Stimulated activated CD4-positive, alpha-beta T cell treated with anti-CD3 and anti-CD28 coated beads, Interleukin-1b, Interleukin-23, amount 100 ng/mL, for 1 hour (primary cell): ENCODE measurements around the gene UGT1A3.
"Not testable (repeated sequence)": the region's sequence is repeated elsewhere in the genome, so short reads cannot be mapped to it uniquely, and the experiment has no call there.

Experiments used
- DNase-seq, 2 donors: peaks; one replicate each; pipeline ENCODE4 v3.0.0-alpha.2; 2020; ENCODE audit warnings: low read depth in 2 of 2

UGT1A3 gene

DNA sequence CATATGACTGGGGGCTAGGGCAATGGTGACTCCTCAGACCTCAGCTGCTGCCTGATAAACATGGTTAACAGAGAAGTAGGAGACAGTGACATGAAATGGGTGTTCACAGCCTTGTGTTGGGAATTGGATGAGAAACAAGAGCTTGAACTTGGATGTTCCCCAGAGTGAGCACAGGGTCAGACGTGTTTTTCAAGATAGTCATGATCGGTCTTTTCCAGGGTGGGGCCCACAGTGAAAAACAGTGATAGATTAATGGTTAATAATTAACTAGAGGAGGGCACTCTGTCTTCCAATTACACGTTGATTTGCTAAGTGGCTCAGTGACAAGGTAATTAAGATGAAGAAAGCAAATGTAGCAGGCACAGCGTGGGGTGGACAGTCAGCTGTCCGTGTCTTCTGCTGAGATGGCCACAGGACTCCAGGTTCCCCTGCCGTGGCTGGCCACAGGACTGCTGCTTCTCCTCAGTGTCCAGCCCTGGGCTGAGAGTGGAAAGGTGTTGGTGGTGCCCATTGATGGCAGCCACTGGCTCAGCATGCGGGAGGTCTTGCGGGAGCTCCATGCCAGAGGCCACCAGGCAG is at the start of gene UGT1A3:
Gene UGT1A3 (plus strand): TSS at position 320 of the 579 bp plus-strand sequence. CDS start 85 bp downstream, at position 405.
- DNase-seq: no peak

DNA sequence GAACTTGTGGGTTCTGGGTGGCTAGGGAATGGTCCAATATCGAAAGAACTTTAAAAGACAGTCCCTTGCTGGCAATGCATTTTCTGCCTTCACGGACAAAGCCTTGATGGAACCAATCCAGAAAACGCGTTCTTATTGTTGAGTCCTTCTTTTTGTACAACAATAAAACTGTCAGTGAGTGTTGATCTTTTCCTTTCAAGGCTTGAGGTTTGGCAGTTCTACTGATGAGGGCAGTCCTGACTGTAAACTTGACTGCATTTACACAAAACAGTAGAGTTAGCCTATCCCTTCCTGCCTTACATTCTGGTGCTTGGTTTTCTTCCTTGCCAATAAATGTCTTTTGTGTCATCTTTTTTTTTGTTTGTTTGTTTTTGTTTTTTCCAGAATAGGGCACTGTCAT is 49.6 kb upstream of the UGT1A3 start:
- no peak for DNase-seq

DNA sequence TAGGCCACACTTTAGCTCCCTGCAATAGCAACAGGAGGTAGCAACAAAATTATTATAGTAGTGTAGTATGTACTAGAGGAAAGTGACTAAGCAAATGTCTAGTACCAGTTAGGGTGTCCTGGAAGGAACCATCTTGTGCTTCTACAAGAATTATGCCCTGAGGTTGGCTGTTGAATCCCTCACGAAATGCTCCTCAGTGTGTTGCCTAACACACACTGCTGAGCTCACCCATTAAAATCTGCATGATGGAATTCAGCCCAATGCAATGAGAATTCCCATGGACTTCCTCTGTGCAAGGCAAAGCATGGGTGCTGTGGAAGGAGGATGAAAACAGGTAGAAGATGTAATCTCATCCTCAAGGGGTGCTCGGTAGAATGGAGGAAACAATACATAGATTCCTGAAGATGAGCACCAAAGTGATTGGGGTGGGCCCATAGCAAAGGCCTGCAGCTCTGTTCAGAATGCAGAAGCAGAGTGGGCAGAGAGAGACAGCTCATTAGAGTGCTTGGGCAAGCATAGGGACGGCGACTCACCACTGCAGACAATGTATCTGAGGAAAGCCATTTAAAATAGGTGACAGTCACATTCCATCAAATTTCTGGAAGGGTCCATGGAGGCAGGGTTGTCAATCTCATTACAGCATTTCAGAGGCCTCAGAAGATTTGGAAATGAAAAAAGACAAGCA is 48.3 kb upstream of the UGT1A3 start:
- no peak for DNase-seq

DNA sequence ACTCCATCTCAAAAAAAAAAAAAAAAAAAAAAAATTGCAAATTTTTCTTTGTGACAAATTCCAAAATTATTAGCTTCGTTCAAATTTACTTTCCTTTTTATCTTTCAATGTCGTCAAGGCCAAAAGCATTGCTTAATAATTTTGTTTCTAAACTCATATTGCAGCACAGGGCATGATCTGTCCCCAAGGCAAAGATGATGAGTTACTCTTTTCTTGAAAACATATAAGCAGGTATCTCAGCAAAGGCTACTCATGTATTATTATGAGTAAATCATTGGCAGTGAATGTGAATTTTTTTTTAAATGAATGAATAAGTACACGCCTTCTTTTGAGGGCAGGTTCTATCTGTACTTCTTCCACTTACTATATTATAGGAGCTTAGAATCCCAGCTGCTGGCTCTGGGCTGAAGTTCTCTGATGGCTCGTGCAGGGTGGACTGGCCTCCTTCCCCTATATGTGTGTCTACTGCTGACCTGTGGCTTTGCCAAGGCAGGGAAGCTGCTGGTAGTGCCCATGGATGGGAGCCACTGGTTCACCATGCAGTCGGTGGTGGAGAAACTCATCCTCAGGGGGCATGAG is 47.2 kb upstream of the UGT1A3 start, which contains the start of gene UGT1A7:
Gene UGT1A7 (plus strand): TSS at position 381 of the 579 bp plus-strand sequence. CDS start 37 bp downstream, at position 418.
- DNase-seq: no peak

DNA sequence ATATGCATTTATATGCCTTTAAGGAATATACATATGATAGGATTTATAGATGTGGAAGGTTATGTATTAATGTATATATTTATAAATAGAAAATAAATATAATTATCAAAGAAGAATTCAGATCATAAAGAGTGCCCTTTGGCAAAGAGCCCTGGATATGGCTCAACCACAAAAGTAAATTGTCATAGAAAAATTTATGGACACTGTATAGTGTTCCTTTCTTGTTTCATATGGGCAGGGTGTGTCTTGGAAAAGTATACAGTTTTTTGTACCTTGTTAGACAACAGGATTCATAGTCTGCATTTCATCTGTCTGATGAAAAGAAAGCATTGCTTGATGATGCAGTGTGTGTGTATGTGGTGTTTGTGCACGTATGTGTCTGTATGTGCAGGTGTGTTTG is 44.2 kb upstream of the UGT1A3 start:
- no peak for DNase-seq

DNA sequence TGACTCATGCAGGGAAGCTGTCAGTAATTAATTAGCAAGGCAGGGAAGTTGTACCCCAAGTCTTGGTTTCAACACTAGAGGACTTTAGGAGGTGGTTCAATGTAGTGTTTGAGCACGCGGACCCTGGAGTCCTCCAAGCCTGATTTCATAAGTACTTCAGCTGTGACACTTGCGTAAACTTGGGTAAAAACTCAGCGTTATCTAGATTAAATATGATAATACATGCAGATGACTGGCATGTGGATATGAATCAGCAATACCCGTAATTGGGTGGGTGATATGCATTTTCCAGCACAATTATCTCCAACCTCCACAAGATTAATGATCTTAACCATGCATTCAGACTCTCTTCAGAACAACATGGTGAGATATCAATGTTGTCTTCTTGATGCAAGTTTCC is 41.9 kb upstream of the UGT1A3 start:
- DNase-seq: no peak

DNA sequence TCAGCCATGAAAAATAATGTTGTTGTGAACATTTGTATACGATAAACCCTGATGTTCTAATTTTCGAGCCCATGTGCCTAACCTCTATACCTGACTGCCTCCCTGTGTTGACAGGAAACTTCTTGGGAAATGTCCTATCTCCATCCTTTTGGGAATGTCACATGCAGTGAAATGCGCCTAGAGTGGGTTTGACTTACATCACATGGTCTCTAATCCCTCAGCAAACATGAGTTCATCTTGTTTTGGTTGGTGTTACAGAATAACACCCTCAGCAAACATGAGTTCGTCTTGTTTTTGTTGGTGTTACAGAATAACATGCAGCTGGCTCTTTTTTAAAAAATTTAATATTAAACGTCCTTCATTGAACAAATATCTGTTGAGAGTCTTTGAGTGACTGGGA is 40.5 kb upstream of the UGT1A3 start:
- DNase-seq: no peak

DNA sequence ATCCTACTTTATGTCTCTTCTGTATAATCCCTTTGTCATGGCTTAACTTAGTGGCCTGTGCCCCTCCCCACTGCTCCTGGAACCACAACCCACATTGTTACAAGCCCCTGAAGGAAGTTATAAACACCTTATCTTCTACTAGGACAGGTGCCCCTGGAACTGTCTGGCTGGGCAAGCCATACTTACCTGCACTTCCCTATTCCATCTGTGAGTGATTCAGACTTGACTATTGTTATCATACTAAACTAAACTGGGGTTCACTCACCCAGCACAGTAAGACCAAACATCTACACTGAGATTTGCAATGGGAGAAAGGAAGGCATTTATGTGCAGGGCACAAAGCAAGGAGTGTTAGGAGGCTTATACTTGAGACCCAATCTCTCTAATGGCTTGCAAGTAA is 39.8 kb upstream of the UGT1A3 start:
- no peak for DNase-seq

DNA sequence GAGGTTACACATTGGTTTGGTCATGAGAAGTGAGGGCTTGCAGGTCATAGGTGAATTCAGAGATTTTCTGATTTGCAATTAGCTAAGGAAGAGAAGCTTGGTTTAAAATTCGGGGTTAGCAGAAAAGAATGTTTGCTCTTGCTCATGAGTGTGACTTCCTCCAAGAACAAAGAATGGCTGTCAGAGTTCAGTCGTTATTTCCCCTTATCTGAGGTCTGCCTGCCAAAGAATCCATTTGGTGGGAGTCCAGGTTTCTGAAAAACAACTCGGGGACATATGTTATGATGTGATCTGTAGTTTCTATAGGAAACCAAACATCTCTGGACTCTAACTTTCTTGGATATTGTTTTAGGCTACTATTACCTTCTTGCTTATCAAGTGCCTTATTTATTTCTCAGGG is 39.3 kb upstream of the UGT1A3 start:
- DNase-seq: no peak

DNA sequence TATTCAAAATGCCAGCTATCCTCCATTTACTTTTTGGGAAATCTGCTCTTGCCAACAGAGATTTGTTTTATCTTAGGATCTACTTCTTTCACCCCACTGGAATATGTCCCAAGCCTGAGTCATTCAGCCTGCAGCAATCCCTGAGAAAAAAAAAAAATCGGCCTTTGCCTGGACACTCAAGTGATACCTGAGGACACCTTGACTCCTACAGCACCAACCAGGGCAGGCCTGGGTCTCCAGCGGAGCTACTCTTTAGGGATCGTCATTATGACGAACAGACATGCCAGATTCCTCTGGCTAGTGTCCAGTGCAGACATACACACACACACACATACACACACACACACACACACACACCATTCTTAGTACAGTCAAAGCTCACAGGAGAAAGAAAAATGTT is 38.4 kb upstream of the UGT1A3 start:
- no peak for DNase-seq

DNA sequence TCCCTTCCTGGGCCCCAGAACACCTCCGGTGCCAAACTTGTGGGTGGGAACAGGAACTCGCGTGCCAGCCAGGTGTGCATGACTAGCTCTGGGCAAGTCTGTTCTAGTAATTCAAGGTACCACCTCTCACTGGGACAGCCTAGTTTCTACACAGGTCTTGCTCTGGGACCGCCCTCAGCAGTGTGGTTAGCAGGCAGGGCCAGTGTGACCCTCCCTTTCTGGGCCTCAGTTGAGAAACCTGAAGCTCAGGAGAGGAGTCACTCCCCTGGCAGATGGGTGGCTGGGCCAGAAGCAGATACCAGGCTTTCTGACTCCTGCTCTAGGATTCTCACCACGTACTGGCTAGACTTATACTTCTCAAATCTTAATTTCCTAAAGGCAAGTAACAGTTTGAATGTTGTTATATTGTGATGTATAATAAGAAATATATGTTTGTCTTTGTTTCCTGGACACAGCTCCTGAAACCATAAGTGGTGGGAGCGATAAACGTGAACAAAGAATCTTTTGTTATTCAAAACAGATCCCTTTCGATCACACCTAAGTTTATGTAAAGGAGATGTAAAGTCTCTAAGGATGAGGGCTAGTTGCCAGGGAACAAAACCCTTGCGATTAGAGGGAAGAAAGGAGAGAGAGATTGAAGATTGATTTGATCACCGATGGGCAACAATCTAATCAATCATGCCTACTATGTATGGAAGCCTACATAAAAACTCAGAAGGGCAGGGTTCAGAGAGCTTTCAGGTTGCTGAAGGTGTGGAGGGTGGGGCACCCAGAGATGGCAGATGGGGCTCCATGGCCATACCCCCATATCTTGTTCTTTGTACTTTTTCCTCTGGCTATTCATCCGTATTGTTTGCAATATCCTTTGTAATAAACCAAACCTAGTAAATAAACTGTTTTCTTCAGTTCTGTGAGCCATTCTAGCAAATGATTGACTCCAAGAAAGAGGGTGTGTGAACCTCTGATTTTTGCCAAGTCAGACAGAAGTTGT is 37.1 kb upstream of the UGT1A3 start:
- DNase-seq: no peak

DNA sequence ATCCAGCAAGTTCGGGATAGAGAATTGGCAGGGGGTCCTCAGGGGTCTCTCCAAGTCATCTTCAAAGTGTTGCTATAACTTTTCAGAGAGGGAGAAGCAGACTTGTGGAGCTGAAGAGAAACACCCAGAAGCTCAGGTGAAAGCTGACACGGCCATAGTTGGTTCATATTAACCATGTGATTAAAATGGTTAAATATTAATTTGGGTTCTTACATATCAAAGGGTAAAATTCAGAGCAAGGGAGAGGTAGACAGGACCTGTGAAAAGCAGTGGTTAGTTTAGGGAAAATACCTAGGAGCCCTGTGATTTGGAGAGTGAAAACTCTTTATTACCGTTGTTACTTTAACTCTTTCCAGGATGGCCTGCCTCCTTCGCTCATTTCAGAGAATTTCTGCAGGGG is 36.2 kb upstream of the UGT1A3 start, which contains the start of gene UGT1A6:
Gene UGT1A6 (plus strand): TSS at position 243 of the 400 bp plus-strand sequence. CDS start 115 bp downstream, at position 358.
- DNase-seq: no peak

DNA sequence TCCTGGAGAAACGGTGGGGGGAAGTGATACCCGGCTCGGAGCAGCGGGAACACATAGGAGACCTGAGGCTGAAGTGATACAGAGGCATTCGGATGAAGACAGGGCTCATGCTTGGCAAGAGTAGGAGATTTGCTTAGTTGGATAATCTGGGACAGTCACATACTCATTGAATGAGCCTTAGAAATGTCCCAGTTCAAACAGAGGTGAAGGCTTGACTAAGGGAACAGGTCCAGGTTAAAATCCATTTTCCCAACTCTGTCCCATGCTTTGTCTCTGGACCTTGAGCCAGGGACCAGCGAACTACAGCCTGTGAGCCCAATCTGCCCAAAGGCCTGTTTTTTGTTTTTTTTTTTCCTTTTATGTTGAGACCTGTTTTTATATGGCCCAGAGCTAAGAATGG is 34.9 kb upstream of the UGT1A3 start:
- DNase-seq: no peak

DNA sequence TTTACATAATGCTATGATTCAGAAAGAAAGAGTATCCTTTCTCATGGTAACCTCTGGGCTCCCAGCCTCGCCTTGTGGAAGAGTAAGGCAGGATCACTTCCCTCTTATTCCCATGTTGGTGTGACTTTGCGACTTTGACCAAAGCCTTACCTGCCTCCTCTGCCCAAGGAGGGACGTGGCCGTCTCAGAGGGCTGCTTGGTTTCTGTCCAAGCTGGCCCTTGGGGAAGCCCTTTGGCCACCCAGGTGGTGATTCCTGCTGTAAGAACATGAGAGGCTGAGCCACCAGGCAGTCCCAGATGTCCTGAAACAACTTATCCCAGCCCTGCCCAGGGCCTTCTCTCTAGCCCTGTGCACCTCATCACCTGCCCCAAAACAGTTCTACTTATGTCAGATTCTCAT is 30.1 kb upstream of the UGT1A3 start:
- no peak for DNase-seq

DNA sequence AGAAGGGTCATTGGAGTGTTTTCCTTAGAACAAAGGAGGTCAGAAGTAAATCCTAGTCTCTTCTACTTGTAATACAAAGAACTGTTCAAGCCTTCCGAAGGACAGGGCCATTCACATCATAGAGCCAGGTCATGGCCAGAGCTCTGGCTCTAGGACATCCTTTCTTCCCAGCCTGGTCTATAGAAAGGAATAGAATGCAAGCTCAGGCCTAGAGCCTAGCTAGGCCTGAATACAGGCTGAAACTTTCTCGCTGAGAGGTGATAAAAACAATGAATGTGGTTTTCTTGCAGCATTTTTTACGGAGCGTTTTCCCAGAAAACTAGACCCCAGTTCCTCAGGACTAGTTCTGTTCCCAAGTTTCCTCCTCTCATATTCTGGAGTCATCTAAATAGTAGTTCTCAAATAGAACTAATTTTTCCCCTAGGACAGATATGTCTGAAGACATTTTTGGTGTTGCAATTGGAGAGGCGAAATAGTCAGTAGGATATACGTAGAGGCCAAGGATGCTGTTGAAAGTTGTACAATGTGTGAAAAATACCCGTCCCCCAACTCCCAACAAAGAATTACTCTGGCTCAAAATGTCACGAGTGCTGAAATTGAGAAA is 29.3 kb upstream of the UGT1A3 start:
- DNase-seq: no peak

DNA sequence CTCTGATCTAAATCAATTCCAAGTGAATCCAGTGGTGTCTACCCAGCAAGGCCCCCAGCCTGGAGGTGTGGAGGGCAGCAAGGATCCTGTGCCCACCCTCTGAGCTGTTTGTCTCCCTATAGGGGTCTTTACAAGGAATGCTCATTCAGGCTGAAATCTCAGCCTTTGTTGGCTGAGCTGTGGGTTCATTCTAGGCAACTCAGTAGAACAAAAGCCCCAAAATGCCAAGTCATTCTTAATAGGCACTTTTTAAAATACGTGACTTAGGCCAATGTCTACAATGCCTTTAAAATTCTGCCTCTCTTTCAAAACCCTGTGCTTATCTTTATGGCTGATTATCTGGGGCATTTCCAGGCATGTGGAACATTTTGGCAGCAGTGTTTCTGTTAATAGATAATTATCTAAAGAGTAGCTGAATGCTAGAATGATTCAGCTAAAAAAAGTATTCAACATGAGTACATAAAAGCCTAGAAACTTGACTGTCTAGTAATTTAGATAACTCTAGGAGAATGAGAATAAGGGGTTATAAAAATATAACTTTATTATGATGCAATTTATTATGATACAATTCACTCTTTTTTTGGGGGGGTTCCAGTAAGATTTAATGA is 28.7 kb upstream of the UGT1A3 start:
- no peak for DNase-seq

DNA sequence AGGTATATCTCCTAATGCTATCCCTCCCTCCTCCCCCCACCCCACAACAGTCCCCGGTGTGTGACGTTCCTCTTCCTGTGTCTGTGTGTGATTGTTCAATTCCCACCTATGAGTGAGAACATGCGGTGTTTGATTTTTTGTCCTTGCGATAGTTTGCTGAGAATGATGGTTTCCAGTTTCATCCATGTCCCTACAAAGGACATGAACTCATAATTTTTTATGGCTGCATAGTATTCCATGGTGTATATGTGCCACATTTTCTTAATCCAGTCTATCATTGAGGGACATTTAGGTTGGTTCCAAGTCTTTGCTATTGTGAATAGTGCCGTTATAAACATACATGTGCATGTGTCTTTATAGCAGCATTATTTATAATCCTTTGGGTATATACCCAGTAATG is 28.0 kb upstream of the UGT1A3 start:
- DNase-seq: not testable (repeated sequence)

DNA sequence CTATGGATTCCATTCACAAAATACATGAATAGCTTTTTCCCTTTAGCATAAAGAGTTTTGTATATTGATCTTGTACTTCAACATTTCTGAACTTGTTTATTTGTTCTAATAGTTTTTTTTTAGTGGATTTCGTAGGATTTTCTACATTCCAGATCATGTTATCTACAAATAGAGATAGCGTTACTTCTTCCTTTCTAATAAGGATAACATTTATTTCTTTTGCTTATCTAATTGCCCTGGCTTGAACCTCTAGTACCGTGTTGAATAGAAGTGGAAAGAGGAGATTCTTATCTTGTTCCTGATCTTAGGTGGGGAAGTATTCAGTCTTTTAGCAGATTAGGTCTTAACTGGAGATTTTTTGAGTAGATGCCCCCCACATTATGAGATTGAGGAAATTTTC is 26.6 kb upstream of the UGT1A3 start:
- no peak for DNase-seq

DNA sequence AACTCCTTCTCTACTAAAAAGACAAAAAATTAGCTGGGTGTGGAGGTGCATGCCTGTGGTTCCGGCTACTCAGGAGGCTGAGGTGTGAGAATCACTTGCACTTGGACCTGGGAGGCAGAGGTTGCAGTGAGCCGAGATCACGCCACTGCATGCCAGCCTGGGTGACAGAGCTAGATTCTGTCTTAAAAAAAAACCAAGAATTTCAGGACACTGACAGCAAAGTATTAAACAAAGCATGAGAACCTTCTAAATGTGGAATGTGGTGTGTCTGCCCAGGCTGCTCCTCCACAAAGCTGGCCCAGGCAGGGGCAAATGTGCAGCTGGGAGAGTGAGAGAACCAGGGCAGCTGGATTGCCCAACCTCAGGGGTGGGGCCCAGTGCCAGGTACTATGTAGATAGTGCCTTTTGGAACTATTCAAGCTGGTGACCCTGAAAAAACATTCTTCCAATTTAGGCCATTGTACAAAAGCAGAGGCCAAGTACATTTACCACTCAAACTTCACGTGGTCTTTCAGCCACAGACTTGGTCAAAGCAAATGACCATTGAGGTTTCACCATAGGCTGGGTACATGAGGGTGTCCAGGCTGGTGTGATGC is 22.8 kb upstream of the UGT1A3 start:
- DNase-seq: no peak

DNA sequence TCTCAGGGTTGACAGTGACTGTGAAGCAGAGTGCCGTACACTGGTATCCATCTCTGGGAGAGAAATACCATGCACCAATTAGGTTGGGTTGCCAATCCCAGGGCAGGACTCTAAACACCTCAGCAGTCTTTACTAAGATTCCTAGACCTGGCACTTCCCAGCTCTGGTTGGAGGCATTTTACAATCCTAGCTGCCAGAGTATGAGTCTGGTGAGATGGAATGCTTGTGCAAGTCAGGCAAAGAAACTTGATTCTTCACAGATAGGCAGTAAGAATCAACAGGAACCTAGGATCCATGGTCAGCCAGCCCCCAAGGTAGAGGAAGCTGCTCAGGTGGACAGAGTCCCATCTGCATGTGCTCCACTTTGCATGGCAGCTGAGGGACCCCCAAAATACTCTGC is 22.1 kb upstream of the UGT1A3 start:
- DNase-seq: no peak
